Measurements from ENCODE around the gene RFC1. TPM values are rescaled to one million over a fixed set of nuclear protein-coding genes. Genes with fewer than 3 reads are reported as not detected.
"Not testable (repeated sequence)": the region's sequence is repeated elsewhere in the genome, so short reads cannot be mapped to it uniquely, and the experiment has no call there.

RFC1 gene, protein sequence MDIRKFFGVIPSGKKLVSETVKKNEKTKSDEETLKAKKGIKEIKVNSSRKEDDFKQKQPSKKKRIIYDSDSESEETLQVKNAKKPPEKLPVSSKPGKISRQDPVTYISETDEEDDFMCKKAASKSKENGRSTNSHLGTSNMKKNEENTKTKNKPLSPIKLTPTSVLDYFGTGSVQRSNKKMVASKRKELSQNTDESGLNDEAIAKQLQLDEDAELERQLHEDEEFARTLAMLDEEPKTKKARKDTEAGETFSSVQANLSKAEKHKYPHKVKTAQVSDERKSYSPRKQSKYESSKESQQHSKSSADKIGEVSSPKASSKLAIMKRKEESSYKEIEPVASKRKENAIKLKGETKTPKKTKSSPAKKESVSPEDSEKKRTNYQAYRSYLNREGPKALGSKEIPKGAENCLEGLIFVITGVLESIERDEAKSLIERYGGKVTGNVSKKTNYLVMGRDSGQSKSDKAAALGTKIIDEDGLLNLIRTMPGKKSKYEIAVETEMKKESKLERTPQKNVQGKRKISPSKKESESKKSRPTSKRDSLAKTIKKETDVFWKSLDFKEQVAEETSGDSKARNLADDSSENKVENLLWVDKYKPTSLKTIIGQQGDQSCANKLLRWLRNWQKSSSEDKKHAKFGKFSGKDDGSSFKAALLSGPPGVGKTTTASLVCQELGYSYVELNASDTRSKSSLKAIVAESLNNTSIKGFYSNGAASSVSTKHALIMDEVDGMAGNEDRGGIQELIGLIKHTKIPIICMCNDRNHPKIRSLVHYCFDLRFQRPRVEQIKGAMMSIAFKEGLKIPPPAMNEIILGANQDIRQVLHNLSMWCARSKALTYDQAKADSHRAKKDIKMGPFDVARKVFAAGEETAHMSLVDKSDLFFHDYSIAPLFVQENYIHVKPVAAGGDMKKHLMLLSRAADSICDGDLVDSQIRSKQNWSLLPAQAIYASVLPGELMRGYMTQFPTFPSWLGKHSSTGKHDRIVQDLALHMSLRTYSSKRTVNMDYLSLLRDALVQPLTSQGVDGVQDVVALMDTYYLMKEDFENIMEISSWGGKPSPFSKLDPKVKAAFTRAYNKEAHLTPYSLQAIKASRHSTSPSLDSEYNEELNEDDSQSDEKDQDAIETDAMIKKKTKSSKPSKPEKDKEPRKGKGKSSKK
- 38.3 and 72.9 TPM in 2 replicates for total RNA-seq (2014; rRNA removed; shearing (Covaris generic))

DNA sequence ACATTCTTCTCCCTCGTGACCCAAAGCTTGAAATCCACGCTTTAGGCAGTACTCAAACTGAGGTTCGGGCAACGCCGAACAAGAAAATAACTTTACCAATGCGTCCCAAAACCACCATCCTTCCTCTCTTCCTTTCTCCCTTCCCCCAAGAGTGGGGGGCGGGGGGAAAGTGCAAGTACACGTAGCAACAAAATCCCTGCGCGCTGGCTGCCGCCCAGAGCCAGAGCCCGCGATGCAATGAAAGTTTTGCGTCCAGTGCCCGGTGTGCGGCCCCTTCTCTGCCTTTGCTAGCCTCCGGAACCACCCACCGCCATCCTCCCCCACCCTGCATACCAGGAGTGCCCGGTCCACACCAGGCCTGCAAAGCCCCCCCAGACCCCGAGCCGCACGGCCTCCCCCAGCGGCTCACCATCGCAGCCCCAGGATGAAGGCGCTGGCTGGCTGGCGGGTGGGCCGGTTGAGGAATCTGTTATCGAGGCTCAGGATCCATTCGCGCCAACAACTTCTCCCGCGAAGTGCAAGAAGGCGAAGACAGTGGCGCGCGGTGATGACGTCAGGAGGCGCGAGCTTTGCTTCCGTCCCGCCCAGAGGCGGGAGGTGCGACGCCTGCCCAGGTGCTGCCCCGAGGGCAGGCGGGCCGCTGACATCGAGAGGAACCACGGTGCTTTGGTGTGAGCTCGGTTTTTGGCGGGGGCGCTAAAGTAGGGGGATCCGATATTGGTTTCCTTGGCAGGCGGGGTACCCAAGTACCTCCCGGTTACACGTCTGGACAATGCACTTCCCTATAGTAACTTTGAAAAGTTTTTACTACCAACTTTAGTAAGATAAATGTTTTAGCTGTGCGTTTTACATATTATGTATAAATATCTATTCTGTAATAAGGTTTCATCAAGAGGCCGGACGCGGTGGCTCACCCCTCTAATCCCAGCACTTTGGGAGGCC, at the start of gene RFC1:
Gene RFC1, minus strand, starts transcription at position 533 of the 942 bp plus-strand sequence. Its CDS starts 121 bp downstream, at position 412.
- DNase-seq (ENCODE audit: low read depth), result peak; percentile 90

DNA sequence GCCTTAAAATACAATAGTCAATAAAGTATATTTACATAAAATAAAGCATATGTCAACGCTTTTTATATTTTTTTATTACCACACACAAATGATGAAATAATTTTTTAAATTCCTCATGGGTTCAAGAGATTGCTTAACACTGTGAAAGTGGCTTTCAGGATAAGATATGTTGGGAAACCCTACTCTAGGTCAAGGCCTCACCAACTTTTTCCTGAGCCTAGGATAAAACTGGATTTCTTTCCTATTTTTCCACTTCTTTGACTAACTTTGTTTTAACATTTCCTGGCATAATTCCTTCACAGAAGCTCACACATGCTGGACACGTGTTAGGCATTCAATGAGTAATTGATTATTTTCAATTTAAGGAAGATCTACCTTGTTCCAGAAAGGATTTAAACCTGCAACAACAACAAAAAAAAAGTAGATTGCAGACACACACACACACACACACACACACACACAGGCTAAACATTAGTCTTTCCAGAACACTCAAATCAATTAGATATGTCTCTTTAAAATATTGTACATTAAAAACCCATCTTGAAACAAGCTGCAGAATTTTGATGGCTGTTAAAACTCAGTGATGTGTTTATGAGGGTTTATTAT, 49.6 kb upstream of the RFC1 start:
- no peak for DNase-seq (ENCODE audit: low read depth)

DNA sequence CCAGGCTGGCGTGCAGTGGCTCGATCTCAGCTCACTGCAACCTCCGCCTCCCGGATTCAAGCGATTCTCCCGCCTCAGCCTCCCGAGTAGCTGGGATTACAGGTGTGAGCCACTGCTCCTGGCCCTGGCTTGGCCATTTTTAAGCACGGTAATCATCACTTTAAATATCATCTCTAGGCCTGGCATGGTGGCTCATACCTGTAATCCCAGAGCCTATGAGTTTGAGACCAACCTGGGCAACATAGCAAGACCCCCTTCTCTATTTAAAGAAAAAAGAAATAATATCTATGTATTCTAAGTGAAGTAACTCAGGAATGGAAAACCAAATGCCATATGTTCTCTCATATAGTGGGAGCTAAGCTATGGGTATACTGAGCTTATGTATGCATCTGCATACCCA, 45.4 kb upstream of the RFC1 start:
- DNase-seq (ENCODE audit: low read depth), result not testable (repeated sequence)

DNA sequence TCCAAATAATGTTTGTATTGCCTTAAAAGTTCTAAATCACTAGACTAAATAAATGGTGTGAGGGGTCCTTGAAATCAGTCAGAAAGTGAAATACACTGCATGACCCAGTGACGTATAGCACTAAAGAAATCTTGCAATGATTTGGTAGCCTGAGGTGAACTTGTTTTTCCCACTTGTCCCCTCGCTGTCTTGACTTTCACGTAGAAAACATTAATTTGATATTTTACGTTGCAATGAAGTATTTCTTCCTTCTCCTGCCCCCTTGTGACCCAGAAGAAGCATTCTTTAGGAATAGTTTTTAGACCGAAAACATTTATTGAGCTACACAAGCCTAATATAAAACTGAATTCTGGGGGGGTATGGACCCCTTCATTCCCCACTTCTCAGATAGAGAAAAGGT, 44.3 kb upstream of the RFC1 start:
- DNase-seq (ENCODE audit: low read depth), result no peak

DNA sequence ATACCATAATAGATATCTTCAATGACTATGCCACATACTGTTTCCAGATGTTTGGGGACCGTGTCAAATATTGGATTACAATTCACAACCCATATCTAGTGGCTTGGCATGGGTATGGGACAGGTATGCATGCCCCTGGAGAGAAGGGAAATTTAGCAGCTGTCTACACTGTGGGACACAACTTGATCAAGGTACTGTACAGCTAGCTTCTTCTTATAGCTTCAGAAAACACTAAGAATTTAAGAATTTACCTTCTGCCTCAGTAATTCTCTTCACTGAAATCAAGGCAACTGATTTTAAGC, 41.4 kb upstream of the RFC1 start:
- no peak for DNase-seq (ENCODE audit: low read depth)

DNA sequence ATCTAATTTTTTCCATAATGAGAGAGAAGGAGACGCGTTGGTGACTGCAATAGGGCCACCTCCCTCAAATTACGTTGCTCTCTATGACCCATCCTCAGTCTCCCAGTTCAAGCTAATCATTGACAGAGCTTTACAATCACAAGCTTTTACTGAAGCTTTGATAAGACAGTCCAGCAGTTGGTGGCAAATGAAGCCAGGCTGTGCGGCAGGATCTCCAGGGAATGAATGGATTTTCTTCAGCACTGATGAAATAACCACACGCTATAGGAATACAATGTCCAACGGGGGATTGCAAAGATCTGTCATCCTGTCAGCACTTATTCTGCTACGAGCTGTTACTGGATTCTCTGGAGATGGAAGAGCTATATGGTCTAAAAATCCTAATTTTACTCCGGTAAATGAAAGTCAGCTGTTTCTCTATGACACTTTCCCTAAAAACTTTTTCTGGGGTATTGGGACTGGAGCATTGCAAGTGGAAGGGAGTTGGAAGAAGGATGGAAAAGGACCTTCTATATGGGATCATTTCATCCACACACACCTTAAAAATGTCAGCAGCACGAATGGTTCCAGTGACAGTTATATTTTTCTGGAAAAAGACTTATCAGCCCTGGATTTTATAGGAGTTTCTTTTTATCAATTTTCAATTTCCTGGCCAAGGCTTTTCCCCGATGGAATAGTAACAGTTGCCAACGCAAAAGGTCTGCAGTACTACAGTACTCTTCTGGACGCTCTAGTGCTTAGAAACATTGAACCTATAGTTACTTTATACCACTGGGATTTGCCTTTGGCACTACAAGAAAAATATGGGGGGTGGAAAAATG, 40.8 kb upstream of the RFC1 start, which contains the start of gene KLB:
Gene KLB, plus strand, starts transcription at position 168 of the 821 bp plus-strand sequence. Its CDS starts 20 bp downstream, at position 188.
- no peak for DNase-seq (ENCODE audit: low read depth)

DNA sequence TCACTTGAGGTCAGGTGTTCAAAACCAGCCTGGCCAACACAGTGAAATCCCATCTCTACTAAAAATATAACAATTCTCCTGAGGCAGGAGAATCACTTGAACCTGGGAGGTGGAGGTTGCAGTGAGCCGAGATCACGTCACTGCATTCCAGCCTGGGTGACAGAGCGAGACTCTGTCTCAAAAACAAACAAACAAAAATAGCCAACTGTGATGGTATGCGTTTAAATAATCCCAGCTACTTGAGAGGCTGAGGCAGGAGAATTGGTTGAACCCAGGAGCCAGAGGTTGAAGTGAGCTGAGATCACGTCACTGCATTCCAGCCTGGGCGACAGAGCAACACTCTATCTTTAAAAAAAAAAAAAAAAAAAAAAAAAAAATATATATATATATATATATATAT, 35.5 kb upstream of the RFC1 start:
- DNase-seq (ENCODE audit: low read depth), result peak; percentile 54

DNA sequence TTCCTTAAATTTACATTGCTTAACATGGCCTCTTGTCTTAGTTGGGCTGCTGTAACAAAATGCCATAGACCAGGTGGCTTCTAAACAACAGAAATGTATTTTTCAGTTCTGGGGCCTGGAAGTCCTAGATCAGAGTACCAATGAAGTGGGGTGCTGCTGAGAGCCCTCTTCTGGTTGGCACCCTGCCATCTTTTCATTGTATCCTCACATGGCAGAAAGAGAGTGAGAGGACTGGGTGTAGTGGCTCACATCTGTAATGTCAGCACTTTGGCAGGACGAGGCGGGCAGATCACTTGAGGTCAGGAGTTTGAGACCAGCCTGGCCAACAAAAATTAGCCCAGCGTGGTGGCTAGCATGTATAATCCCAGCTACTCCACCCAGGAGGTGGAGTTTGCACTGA, 28.5 kb upstream of the RFC1 start:
- DNase-seq (ENCODE audit: low read depth), result no peak

DNA sequence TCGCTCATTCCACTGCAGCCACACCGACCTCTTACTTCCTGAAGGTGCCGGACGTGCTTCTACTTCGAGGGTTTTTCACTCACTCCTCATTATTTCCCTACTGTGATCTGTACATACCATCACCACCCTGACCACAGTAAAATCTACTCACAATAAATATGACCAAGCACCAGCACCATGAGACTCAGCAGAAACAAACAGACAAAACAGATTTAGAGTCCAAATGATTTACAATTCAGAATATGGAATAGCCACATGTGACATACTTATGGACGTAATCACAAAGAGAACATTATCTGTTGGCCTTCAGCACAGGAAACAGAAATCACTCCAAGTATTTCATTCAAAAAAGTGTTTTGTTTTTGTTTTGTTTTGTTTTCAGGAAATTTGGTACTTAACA, 24.4 kb upstream of the RFC1 start:
- DNase-seq (ENCODE audit: low read depth), result no peak

DNA sequence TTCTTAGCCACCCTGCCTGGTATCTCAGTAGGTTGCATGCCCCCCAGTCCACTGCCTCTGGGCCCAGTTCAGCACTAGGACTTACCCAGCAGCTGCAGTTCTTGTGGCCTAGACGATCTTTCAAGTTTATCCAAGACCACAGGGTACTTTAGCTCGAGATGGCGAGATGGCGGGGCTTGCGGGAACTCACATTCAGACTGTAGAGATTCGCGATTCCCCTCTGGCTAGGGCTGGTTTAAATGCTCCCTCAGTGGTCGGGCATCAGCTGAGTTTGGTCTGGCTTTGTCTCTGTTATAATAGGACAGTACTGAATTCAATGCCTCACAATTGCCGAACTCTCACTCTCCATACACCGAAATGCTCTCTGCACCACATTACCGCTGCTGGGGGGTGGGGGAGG, 18.4 kb upstream of the RFC1 start:
- no peak for DNase-seq (ENCODE audit: low read depth)

DNA sequence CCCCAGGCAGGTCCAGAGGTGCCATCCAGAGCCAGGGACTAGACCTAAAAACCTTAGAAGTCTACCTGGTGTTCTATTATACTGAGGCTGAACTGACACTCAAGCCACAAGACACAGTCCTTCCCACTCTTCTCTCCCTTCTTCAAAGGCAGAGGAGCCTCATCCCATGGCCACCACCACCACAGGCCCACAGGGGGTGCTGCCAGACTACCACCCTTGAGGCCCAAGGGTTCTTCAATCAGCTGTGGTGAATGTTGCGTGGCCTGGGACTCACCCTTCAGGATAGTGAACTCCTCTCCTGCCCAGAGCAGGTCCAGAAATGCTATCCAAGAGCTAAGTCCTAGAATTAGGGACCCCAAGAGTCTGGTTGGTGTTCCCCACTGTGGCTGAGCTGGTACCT, 17.5 kb upstream of the RFC1 start:
- DNase-seq (ENCODE audit: low read depth), result no peak

DNA sequence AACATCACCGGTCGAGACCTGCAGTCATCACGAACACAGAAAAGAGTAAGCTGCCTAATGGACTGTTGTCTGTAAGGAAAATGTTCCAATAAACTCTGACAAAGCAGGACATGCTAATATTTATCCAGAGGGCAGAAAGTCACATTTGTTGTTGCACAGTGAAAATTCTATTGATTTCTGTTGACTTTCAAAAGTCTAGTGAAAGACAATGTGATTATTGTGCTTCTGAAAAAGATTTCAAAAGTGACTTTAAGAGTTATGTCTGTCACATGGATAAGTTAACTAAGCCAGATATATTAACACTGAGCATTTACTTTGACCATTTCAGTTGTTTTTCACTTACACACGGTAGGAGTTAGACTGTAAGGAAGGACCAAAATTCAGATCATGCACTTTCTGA, 9.3 kb upstream of the RFC1 start:
- DNase-seq (ENCODE audit: low read depth), result no peak

DNA sequence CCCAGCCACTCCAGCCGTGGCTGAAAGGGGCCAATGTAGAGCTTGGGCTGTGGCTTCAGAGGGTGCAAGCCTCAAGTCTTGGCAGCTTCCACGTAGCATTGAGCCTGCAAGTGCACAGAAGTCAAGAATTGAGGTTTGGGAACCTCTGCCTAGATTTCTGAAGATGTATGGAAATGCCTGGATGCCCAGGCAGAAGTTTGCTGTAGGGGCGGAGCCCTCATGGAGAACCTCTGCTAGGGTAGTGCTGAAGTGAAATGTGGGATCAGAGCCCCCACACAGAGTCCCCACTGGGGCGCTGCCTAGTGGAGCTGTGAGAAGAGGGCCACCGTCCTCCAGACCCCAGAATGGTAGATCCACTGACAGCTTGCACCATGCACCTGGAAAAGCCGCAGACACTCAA, 5.0 kb upstream of the RFC1 start:
- not testable (repeated sequence) for DNase-seq (ENCODE audit: low read depth)

DNA sequence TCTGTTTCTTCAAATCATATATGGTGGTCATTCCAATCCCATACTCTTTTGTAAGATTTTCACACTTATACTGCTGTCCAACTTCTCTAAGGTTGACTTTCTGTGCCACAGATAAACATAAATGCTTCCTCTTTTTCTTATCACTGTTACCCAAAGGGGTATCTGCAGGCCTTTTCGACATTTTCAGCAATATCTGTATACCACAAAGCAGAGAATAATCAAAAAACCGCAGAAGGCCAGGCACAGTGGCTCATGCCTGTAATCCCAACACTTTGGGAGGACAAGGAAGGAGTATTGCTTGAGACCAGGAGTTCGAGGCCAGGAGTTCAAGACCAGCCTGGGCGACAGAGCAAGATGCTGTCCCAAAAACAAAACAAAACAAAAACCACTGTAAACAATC, 3.1 kb upstream of the RFC1 start:
- no peak for DNase-seq (ENCODE audit: low read depth)

DNA sequence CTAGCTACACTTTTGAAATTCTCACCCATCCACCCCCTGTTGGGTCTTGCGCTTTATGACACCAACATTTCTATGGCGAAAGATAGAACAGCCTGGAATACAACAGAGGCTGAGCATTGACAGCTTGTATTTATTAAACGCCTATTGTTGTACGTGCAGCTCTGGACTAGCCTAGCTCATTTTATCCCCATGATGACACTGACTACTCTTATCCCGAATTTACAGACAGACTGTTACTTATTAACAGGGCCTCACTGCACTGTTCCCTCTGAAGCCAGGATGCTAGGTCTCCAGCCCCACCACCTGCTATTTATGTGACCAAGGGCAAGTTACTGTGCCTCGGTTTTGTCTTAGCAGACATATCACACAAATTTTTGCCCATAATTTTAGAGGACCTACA, 1.0 kb upstream of the RFC1 start:
- no peak for DNase-seq (ENCODE audit: low read depth)

DNA sequence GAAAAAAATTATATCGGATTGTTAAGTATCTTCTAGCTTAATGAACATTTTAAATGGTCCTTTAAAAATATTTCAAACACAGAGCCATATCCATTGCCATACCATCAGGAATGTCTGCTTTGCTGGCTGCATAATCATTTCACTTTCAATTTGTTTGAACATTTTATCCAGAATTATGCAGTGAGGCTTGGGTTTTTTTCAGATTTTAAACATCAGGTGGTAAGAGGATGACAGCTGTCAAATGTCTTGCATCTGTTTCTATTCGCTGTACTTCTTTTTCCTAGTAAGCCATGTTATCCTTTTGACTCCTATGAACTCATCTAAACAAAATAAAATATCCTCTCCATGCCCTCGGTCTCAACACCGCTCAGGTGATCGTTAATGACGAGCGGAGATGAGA, 802 bp downstream of the RFC1 start:
- no peak for DNase-seq (ENCODE audit: low read depth)

DNA sequence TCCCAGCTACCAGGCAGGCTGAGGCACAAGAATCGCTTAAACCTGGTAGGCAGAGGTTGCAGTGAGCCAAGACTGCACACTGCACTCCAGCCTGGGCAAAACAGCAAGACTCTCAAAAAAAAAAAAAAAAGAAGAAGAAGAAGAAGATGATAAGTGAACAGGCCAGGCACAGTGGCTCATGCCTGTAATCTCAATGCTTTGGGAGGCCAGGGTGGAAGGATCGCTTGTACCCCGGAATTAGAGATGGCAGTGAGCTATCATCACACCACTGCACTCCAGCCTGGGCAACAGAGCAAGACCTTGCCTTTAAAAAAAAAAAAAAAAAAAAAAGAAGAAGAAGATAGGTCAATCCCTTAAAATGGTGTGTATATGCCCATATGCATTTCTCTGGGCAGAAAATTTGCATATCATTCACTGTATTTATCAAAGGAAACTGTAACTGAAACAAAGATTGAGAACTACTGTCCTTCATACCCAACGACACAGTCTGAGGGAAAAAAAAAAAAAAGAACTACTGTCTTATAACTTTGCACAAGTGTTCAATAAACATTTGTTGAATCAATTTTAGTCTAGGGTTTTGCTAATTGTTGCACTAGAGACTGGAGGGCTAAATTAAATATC, 2.3 kb downstream of the RFC1 start:
- no peak for DNase-seq (ENCODE audit: low read depth)

DNA sequence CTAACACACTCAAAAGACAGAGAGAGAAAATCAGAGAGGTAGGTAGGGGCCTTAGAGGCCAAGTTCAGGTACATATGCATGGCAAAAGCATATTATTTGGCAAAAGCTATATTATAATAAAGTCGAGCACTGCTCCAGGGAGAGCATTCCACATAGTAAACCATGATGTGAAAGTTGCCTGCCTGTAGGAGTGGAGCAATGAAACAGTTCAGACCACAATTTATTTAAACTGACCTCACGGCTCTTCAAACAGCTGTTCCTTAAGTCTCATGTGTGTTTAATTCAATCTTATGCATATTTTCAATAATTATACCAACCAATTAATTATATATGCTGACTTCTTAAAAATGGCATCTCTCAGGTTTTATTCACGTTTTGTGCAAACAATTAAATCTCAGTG, 3.3 kb downstream of the RFC1 start:
- no peak for DNase-seq (ENCODE audit: low read depth)

DNA sequence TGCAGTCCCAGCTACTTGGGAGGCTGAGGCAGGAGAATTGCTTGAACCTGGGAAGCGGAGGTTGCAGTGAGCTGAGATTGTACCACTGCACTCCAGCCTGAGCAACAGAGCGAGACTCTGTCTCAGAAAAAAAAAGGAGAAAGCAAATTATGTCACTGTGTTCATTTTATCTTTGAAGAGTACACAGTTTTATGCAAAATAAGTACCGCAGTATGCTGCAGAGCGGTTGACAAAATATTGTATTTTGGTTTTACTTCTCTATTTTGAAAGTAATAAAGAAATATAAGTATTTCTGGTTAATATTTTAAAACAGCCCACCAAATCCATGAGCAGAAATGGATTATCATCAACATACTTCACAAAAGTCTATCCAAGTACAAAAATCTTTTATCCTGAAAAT, 5.6 kb downstream of the RFC1 start:
- DNase-seq (ENCODE audit: low read depth), result not testable (repeated sequence)

DNA sequence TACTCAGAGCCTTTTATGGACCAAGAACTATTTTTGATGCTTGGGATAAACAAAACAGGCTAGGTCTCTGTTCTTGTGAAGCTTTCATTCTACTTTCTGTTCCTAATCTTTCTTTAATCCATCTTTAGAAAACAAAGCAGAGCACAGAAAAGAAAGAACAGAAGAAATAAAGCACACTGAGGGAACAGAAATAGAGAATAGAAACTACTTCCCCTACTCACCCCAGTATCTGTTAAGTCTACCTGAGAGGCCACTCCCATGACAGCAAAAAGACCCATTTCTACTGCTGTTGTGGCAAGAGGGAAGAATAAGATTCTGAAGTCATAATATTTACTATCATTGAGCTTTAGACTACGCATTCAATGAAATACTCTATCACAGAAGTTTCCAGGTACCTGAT, 9.2 kb downstream of the RFC1 start:
- DNase-seq (ENCODE audit: low read depth), result no peak

Data from M059J (cell line).